ENCODE data around the gene CHMP5. TPM values are rescaled to one million over a fixed set of nuclear protein-coding genes. Genes with fewer than 3 reads are reported as not detected.
A peak's percentile ranks its signal among the peaks of the same experiment; 100 is the strongest.

CHMP5 gene
- total RNA-seq, 1 donor: 81.6 TPM

GRCh38 chr9:33227008-33227398 lies 37.8 kb upstream of the CHMP5 start:
- TF ChIP-seq CTCF (IDR thresholded peaks at IDR 0.05; ENCODE audit: insufficient read depth, low read depth, low read length): no peak
- no peak overlapping the region for H3K4me3 ChIP-seq (ENCODE audit: low read depth, low read length)
- DNase-seq (ENCODE audit: low read depth): no peak

GRCh38 chr9:33227741-33228140 lies 37.1 kb upstream of the CHMP5 start:
- no peak for DNase-seq (ENCODE audit: low read depth)
- TF ChIP-seq CTCF (IDR thresholded peaks at IDR 0.05; ENCODE audit: insufficient read depth, low read depth, low read length): no peak
- no peak overlapping the region for H3K4me3 ChIP-seq (ENCODE audit: low read depth, low read length)

- no peak for TF ChIP-seq CTCF (IDR thresholded peaks at IDR 0.05; ENCODE audit: insufficient read depth, low read depth, low read length)
- DNase-seq (ENCODE audit: low read depth): no peak
- H3K4me3 ChIP-seq (ENCODE audit: low read depth, low read length): no peak overlapping the region
Measured at GRCh38 chr9:33228606-33229005, 36.2 kb upstream of the CHMP5 start.

- no peak for DNase-seq (ENCODE audit: low read depth)
- H3K4me3 ChIP-seq (ENCODE audit: low read depth, low read length): no peak overlapping the region
- TF ChIP-seq CTCF (IDR thresholded peaks at IDR 0.05; ENCODE audit: insufficient read depth, low read depth, low read length): peak; percentile 29
Measured at GRCh38 chr9:33229359-33230114, 35.3 kb upstream of the CHMP5 start.

- no peak for TF ChIP-seq CTCF (IDR thresholded peaks at IDR 0.05; ENCODE audit: insufficient read depth, low read depth, low read length)
Measured at GRCh38 chr9:33230756-33231622, 33.9 kb upstream of the CHMP5 start.

GRCh38 chr9:33231623-33231942 lies 33.3 kb upstream of the CHMP5 start:
- H3K4me3 ChIP-seq (ENCODE audit: low read depth, low read length): no peak overlapping the region
- DNase-seq (ENCODE audit: low read depth): no peak
- no peak for TF ChIP-seq CTCF (IDR thresholded peaks at IDR 0.05; ENCODE audit: insufficient read depth, low read depth, low read length)

More at GRCh38 chr9:33230756-33231622, 33.9 kb upstream of the CHMP5 start:
- no peak overlapping the region for H3K4me3 ChIP-seq (ENCODE audit: low read depth, low read length)
- no peak for DNase-seq (ENCODE audit: low read depth)
